ENCODE measurements around the gene PHAF1.

PHAF1 gene

GRCh38 chr16:67148221-67148620 is 38.5 kb downstream of the PHAF1 start:
- DNase-seq (ENCODE audit: low spot score), result no peak

- DNase-seq (ENCODE audit: low spot score), result no peak
These were observed 39.0 kb downstream of the PHAF1 start for GRCh38 chr16:67148656-67149275.

GRCh38 chr16:67149276-67150046 is 39.7 kb downstream of the PHAF1 start:
- DNase-seq (ENCODE audit: low spot score), result no peak

- no peak for DNase-seq (ENCODE audit: low spot score)
These were observed 40.5 kb downstream of the PHAF1 start for GRCh38 chr16:67150047-67150832.

GRCh38 chr16:67150833-67151396 is 41.2 kb downstream of the PHAF1 start, which contains the start of gene B3GNT9:
TSS of gene B3GNT9 (minus strand) at chr16:67150998. CDS start at chr16:67150485, 513 bp downstream.
- DNase-seq (ENCODE audit: low spot score), result no peak

GRCh38 chr16:67151431-67152097 is 41.8 kb downstream of the PHAF1 start:
- no peak for DNase-seq (ENCODE audit: low spot score)

- no peak for DNase-seq (ENCODE audit: low spot score)
These were observed 45.0 kb downstream of the PHAF1 start for GRCh38 chr16:67154578-67155294.

GRCh38 chr16:67155295-67156142 is 45.8 kb downstream of the PHAF1 start:
- peak; percentile 88 for DNase-seq (ENCODE audit: low spot score)

- peak; percentile 31 for DNase-seq (ENCODE audit: low spot score)
These were observed 46.6 kb downstream of the PHAF1 start for GRCh38 chr16:67156143-67156844.

GRCh38 chr16:67157106-67157748 is 47.5 kb downstream of the PHAF1 start:
- no peak for DNase-seq (ENCODE audit: low spot score)

GRCh38 chr16:67157892-67158635 is 48.3 kb downstream of the PHAF1 start:
- DNase-seq (ENCODE audit: low spot score), result no peak

GRCh38 chr16:67158637-67159600 is 49.2 kb downstream of the PHAF1 start:
- DNase-seq (ENCODE audit: low spot score), result peak; percentile 81

GRCh38 chr16:67161595-67162058 is 51.9 kb downstream of the PHAF1 start:
- no peak for DNase-seq (ENCODE audit: low spot score)

- DNase-seq (ENCODE audit: low spot score), result peak; percentile 19
These were observed 52.9 kb downstream of the PHAF1 start for GRCh38 chr16:67162506-67163163.

- no peak for DNase-seq (ENCODE audit: low spot score)
These were observed 53.6 kb downstream of the PHAF1 start for GRCh38 chr16:67163164-67163998.
